ENCODE measurements around the gene WRAP73. TPM values are rescaled to one million over a fixed set of nuclear protein-coding genes. Genes with fewer than 3 reads are reported as not detected.

WRAP73 gene
- total RNA-seq, 4 donors from 2014 or later = 12.9 to 25.9 (median 15.7) TPM

DNA sequence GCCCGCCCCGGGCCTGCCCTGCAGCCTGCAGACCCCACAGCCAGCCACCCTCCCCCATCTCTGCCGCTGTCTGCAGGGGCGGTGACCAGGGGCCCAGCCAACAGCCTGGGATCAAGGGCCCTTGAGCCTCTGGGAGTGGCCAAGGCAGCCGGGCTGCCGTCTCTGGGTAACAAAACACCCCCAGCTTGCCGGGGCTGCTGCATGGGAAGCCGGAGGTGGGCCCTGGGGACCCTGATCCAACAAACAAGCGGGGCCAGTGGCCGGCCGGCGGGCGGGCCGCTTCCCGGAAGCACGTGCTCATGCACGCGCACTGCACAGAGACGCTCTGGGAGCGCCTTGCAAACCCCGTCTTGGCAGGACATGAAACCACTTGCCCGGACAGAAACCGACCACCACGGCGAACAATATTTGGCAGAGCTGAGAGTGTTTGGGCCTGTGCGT, 51.8 kb downstream of the WRAP73 start:
- Histone ChIP-seq H3K27ac (replicated peaks in 1 of 4) (no peak overlapping the region), H3K4me1 (peaks cover 12 to 29% (median 24%) of the 10 kb centered on the region in 4 donors), H3K27me3 (peaks cover 0 to 19% (median 0%) of the 10 kb centered on the region in 4 donors), H3K9me3 (no peaks in the 10 kb centered on the region), H3K36me3 (no peaks in the 10 kb centered on the region), H3K4me3 (peak overlapping the region in 3 of 4 donors; percentile 17 to 35 (median 22))
- WGBS = 61% methylated on average over 6 of the region's 26 CpGs
- intact Hi-C loops (cut with DNase I) = no loop called here
- DNase-seq (ENCODE audit: extremely low spot score) = no peak
- TF ChIP-seq, protein P1, sequence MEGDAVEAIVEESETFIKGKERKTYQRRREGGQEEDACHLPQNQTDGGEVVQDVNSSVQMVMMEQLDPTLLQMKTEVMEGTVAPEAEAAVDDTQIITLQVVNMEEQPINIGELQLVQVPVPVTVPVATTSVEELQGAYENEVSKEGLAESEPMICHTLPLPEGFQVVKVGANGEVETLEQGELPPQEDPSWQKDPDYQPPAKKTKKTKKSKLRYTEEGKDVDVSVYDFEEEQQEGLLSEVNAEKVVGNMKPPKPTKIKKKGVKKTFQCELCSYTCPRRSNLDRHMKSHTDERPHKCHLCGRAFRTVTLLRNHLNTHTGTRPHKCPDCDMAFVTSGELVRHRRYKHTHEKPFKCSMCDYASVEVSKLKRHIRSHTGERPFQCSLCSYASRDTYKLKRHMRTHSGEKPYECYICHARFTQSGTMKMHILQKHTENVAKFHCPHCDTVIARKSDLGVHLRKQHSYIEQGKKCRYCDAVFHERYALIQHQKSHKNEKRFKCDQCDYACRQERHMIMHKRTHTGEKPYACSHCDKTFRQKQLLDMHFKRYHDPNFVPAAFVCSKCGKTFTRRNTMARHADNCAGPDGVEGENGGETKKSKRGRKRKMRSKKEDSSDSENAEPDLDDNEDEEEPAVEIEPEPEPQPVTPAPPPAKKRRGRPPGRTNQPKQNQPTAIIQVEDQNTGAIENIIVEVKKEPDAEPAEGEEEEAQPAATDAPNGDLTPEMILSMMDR (IDR thresholded peaks at IDR 0.05) = no peak
- TF ChIP-seq POLR2AphosphoS5 (IDR thresholded peaks at IDR 0.05) = no peak
- no peak for TF ChIP-seq POLR2A (IDR thresholded peaks at IDR 0.05; ENCODE audit: low read depth)
- no peak for TF ChIP-seq EP300 (IDR thresholded peaks at IDR 0.05)

DNA sequence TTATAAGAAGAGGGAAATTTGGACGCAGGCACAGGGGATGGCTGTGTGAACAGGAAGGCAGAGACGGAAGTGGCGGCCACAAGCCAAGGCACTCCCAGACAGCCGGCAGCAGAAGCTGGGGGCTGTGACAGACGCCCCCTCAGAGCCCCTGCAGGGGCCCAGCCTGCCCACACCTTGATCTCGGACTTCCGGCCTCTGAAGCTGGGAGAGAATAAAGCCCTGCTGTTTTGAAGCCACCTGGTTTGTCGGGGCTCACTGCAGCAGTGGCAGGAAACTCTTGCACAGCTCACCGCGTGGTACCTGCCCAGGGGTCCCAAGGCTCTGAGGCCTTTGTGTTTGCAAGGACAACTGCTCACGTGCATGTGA, 52.3 kb downstream of the WRAP73 start:
- H3K36me3 ChIP-seq = no peaks in the 10 kb centered on the region
- H3K4me1 ChIP-seq = peaks cover 12 to 29% (median 25%) of the 10 kb centered on the region in 4 donors
- no peak for DNase-seq (ENCODE audit: extremely low spot score)
- H3K9me3 ChIP-seq = no peaks in the 10 kb centered on the region
- TF ChIP-seq POLR2AphosphoS5 (IDR thresholded peaks at IDR 0.05) (no peak), POLR2A (IDR thresholded peaks at IDR 0.05; ENCODE audit: low read depth) (no peak)
- peak overlapping the region in 2 of 4 donors; percentile 17 to 22 for H3K4me3 ChIP-seq
- WGBS = 75% methylated on average over 7 of the region's 11 CpGs
- intact Hi-C loops (cut with DNase I) = no loop called here
- H3K27me3 ChIP-seq = peaks cover 0 to 19% (median 0%) of the 10 kb centered on the region in 4 donors
- no peak overlapping the region for H3K27ac ChIP-seq (replicated peaks in 1 of 4)

DNA sequence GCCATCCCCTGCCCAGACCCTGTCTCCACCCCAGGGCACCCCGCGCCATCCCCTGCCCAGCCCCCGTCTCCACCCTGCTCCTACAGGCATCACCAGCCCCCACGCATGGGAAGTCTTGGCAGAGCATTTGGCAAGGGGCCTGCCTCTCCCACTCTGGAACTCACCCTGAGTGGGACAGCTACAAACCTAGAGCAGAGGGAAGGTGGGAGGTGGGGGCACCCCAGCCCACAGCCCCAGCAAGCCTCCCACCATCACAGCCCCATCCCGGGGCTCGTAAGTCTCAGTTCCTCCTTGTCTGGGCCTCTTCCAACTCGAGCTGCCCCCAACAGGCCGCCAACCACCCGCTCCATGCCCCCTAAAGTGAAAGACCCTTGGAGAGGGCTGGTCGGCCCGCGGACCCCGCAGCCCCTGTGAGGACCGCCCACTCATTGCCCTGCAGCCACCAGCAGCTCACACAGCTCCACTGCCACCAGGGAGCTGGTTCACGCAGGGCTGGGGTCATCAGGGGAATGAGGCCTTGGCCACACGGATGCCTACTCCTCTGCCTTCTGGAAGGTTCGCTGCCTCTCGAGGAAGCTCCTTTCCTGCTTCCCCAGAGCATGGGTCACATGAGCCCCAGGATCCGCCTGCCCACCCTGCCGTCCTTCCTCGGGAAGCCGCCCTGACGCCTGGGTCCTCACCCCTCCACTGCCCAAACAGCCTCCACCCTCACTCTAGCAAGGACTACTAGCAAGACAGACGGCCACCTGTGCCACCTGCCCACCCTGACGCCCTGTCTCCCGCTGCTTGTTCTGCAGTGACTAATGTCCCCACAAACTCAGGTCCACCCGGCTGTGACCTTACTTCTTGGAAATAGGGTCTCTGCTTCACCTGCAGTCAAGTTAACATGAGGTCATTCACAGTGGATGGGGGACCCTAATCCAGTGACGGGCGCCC, 53.0 kb downstream of the WRAP73 start:
- peaks cover 12 to 29% (median 25%) of the 10 kb centered on the region in 4 donors for H3K4me1 ChIP-seq
- TF ChIP-seq, protein P1 (IDR thresholded peaks at IDR 0.05) = no peak
- no peak for TF ChIP-seq POLR2AphosphoS5 (IDR thresholded peaks at IDR 0.05)
- no peak for TF ChIP-seq POLR2A (IDR thresholded peaks at IDR 0.05; ENCODE audit: low read depth)
- no peak for TF ChIP-seq EP300 (IDR thresholded peaks at IDR 0.05)
- WGBS = 73% methylated on average over 24 of the region's 29 CpGs
- no peak for DNase-seq (ENCODE audit: extremely low spot score)
- H3K9me3 ChIP-seq = no peaks in the 10 kb centered on the region
- intact Hi-C loops (cut with DNase I) = no loop called here
- H3K27me3 ChIP-seq = peaks cover 0 to 19% (median 0%) of the 10 kb centered on the region in 4 donors
- no peak overlapping the region for H3K27ac ChIP-seq (replicated peaks in 1 of 4)
- no peaks in the 10 kb centered on the region for H3K36me3 ChIP-seq
- no peak overlapping the region for H3K4me3 ChIP-seq

DNA sequence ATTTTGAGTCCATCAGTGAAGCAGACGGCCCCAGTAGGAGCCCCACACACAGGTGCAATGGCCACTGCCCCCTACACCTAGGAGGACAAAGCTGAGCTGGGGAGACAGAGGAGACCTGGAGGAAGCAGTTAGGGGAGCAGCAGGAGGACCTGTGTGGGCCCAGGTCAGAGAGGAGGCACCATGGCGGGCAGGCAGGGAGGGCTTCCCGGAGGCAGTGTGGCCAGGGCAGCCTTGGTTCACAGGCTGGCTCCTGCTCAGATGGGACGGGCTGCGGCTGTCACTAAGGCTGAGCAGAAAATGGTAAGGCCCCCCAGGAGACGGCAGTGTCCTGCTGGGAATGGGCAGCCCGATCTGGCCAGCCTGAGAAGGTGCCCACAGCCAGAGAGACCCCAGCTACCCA, 54.0 kb downstream of the WRAP73 start:
- H3K27ac ChIP-seq (replicated peaks in 1 of 4) = no peak overlapping the region
- no peak overlapping the region for H3K4me3 ChIP-seq
- intact Hi-C loops (cut with DNase I) = no loop called here
- TF ChIP-seq, protein P1 (IDR thresholded peaks at IDR 0.05) = no peak
- TF ChIP-seq POLR2AphosphoS5 (IDR thresholded peaks at IDR 0.05) (no peak), POLR2A (IDR thresholded peaks at IDR 0.05; ENCODE audit: low read depth) (no peak), EP300 (IDR thresholded peaks at IDR 0.05) (no peak)
- H3K9me3 ChIP-seq = no peaks in the 10 kb centered on the region
- 95% methylated on average over 3 of the region's 7 CpGs for WGBS
- no peak for DNase-seq (ENCODE audit: extremely low spot score)
- H3K36me3 ChIP-seq = no peaks in the 10 kb centered on the region
- H3K4me1 ChIP-seq = peaks cover 12 to 29% (median 25%) of the 10 kb centered on the region in 4 donors
- peaks cover 0 to 26% (median 0%) of the 10 kb centered on the region in 4 donors for H3K27me3 ChIP-seq

DNA sequence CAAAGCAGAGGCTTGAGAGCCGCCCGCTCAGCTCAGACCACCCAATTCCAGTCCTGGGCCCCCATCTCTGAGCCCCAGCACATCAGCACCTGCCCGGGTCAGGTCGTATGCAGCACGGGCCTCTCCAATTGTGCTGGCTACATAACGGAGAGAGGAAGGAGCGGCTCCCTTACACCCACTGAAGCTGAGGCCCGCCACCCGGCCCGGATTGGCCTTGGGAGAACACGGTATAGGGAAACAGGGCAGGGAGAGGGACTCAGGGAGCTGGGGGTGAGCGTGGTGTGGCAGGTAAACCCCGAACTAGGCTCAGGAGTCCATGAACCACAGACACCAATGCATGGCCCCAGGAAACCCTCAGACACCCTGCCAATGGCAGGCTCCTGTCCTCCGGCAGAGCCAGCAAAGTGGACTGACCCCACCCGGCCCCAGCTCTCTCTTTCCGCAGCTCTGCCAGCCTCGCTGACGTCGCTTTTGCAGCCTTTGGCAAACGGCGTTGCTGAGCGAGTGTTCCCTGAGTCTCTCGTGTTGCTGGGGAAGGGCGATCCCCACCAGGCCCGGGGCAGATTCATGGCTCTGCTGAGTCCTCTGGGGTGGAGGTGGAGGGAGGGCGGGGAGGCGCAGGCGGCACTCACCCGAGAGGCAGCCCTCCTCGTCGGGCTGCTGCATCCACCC, 55.1 kb downstream of the WRAP73 start:
- Histone ChIP-seq H3K27me3 (peaks cover 0 to 30% (median 0%) of the 10 kb centered on the region in 4 donors), H3K36me3 (no peaks in the 10 kb centered on the region), H3K4me3 (no peak overlapping the region), H3K4me1 (peaks cover 12 to 29% (median 25%) of the 10 kb centered on the region in 4 donors), H3K9me3 (no peaks in the 10 kb centered on the region), H3K27ac (replicated peaks in 1 of 4) (no peak overlapping the region)
- intact Hi-C loops (cut with DNase I) = no loop called here
- 86% methylated on average over 21 of the region's 31 CpGs for WGBS
- TF ChIP-seq POLR2AphosphoS5 (IDR thresholded peaks at IDR 0.05) = no peak
- no peak for TF ChIP-seq EP300 (IDR thresholded peaks at IDR 0.05)
- TF ChIP-seq, protein P1 (IDR thresholded peaks at IDR 0.05) = no peak
- TF ChIP-seq POLR2A (IDR thresholded peaks at IDR 0.05; ENCODE audit: low read depth) = no peak
- no peak for DNase-seq (ENCODE audit: extremely low spot score)
